Right ventricle myocardium inferior (tissue), 1 donor: ENCODE measurements around the gene SUFU. TPM values are rescaled to one million over a fixed set of nuclear protein-coding genes. Genes with fewer than 3 reads are reported as not detected.

Experiments
- ATAC-seq: fragments of 200-7000 bp; cut with Tn5 transposase; one replicate; pipeline ENCODE4 v1.9.1; 2020; ENCODE audit warnings: mild to moderate bottlenecking, moderate library complexity
- DNase-seq: peaks from one replicate; pipeline ENCODE4 v3.0.0; 2021; ENCODE audit errors: missing footprints
- intact Hi-C: fragments of 100-400 bp; cut with DNase I; formaldehyde crosslinking; loops from one replicate; pipeline ENCODE4 v1.11.0; 2022
- total RNA-seq: library from RNA; stranded (reverse); fragmentation: NEBNext Ultra II Directional; extraction: Animal tissue kit (Norgen Biotek cat#: 25700); gene quantifications from one replicate; pipeline ENCODE4 v1.2.1, GENCODE V29; 2021
- donor health status: DM: no; HTN: yes; CAD: no; lungs with severe emphysema.

SUFU gene
- total RNA-seq, 1 donor from 2014 or later = 7.8 TPM

GRCh38 chr10:102682416-102682815 is 178.6 kb downstream of the SUFU start:
- intact Hi-C loops = no loop called here
- ATAC-seq (no peak), DNase-seq (no peak)

- DNase-seq (no peak), ATAC-seq (no peak)
- intact Hi-C loops = no loop called here
Observed at GRCh38 chr10:102682981-102683380, 179.2 kb downstream of the SUFU start.

Other genes with a start within 250 kb of the SUFU start
- gene NFKB2, start 108.3 kb upstream of the SUFU start, total RNA-seq = 15.1 TPM
- 0.49 TPM for gene PSD, start 85.2 kb upstream of the SUFU start, total RNA-seq
- gene FBXL15, start 83.1 kb upstream of the SUFU start, total RNA-seq = 8.4 TPM
- 84.5 TPM for gene CUEDC2, start 71.4 kb upstream of the SUFU start, total RNA-seq
- not detected for gene C10orf95, start 52.4 kb upstream of the SUFU start, total RNA-seq
- gene ACTR1A, start 1.3 kb upstream of the SUFU start, total RNA-seq = 101 TPM
- gene TRIM8, start 140.5 kb downstream of the SUFU start, total RNA-seq = 109 TPM
- gene ARL3, start 210.4 kb downstream of the SUFU start, total RNA-seq = 15.4 TPM
- 0.68 TPM for gene SFXN2, start 210.7 kb downstream of the SUFU start, total RNA-seq
- gene WBP1L, start 240.0 kb downstream of the SUFU start, total RNA-seq = 25.9 TPM